ENCODE results near the gene PTPRN2.

- no peak for TF ChIP-seq POLR2AphosphoS5 (IDR thresholded peaks at IDR 0.05; ENCODE audit: insufficient read depth, low read depth, low read length)
- TF ChIP-seq CTCF (IDR thresholded peaks at IDR 0.05; ENCODE audit: extremely low read depth in 1 of 2, insufficient read depth in 1 of 2, low read depth in 1 of 2, low read length in 2 of 2), result no peak
- TF ChIP-seq POLR2A (IDR thresholded peaks at IDR 0.05; ENCODE audit: low read depth, low read length), result no peak
- TF ChIP-seq EZH2 (IDR thresholded peaks at IDR 0.05; ENCODE audit: borderline replicate concordance, low read depth, low read length, severe bottlenecking), result no peak
- no peak for TF ChIP-seq FOS (IDR thresholded peaks at IDR 0.05; ENCODE audit: borderline replicate concordance, insufficient read depth, low read length)
- no peak for TF ChIP-seq MYC (IDR thresholded peaks at IDR 0.05; ENCODE audit: low read depth, low read length)
- TF ChIP-seq MAX (IDR thresholded peaks at IDR 0.05; ENCODE audit: insufficient read depth, insufficient read length), result no peak
- no peak for TF ChIP-seq JUN (IDR thresholded peaks at IDR 0.05; ENCODE audit: borderline replicate concordance, insufficient read depth, insufficient read length, low read depth)
- TF ChIP-seq GATA2 (IDR thresholded peaks at IDR 0.05; ENCODE audit: insufficient read depth, insufficient read length, low read depth, low read length), result no peak
These were observed 909.1 kb downstream of the PTPRN2 start for GRCh38 chr7:157678501-157678900.

Data from endothelial cell of umbilical vein (primary cell).